GM19099 (cell line): ENCODE data around the gene SPTBN1.

Experiments
- POLR2A ChIP-seq: IDR thresholded peaks from 3 replicates; pipeline ENCODE4 v1.6.1; 2011; ENCODE audit warnings: low read depth; ENCODE audit not compliant: insufficient read length; ENCODE audit errors: extremely low read depth

The SPTBN1 gene

DNA sequence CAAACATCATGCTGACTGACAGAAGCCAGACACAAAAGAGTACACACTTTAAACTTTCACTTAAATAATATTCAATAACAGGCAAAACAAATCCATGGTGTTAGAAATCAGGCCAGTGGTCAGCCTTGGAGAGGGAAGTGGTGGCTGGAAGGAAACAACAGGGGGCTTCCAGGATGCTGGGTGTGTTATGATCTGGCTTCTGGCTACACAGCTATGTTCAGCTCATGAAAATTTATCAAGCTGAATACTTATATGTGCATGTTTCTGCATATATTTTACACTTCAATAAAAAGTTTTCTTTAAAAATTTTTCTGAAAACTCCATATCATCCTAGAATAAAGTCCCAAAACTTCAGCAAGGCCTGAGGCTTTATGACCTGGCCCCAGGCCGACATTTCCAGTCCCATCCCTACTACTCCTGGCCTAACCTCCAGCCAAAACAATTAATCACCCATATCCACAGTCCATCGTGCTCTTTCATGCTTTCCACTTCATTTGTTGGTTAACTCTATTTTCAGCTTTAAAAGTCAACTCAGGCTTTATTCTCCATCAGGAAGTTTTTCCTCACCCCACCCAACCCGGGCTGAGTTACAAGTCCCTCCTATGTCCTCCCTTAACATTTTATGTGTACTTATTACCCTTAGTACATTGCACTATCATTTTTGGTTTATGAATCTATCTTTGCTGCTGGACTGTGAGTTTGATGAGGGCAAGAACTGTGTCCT is 27.9 kb upstream of the SPTBN1 start:
- no peak for TF ChIP-seq POLR2A

DNA sequence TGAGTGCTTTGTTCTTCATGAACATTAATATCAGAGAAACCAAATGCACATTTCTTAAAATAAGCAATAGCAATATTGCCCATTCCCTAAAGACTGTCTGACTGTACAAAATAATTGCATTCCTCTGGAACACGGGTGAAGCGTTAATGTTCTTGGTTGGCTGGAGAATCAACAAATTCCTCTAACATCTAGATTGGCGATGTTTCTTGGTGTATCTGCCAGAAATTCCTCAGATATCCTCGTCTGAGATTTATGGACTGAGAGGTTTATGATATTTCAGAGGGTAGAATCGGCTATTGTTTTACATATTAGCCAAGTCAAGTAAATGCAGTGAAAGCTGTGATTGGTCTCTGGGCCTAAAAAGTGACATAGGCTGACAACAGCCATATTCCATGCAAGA is 27.1 kb upstream of the SPTBN1 start:
- TF ChIP-seq POLR2A: no peak

DNA sequence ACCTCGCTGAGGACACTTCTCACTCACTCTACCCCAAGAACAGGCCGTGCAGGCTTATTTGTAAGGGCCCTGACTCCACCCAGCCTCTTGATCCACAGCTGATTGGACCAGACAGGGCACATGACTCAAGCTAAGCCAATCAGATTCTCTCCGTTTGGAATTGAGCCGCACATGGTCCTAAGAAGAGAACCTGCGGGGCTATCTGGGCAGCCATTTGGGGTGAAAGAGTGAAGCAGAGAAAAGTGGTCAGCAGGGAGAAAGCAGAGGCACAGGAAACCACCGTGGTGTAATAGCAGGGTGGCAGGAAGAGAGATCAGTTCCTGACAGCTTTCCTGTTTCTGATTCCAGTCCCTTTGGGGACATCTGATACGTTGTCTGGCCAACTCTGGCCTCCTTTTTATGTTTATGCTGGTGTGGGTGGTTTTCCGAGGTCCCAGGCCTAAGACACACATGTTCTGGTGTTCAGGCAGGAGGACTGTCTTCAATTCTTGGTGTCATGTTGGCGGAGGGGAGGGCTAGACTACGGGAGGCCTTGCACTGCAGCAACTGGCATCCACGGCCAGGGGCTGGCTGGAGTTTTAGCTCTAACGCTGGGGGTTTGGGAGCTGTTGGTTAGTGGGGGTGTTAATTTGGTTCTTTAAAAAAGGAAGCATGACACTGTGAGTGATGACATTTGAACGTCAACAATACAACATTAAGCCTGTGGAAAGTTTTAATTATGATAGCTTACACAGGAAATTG is 26.1 kb upstream of the SPTBN1 start:
- no peak for TF ChIP-seq POLR2A

DNA sequence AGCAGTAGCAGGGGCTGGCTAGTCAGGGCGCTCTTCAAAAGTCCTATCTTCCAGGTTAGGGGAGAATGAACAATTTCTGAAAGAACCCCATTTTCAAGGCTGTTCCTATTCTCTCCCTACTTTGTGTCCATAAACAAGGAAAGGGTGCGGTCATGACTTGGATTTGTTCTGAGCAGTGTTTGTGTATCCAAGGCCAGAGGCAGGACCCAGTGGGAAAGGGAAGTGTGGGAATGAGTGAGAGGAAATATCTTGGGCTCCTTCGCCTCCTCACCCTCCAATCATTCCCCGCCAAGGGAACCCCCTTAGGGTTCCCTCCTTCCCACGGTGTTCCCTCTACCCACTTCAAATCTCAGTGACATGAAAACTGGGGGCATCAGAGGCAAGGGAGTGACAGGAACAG is 25.5 kb upstream of the SPTBN1 start:
- no peak for TF ChIP-seq POLR2A

DNA sequence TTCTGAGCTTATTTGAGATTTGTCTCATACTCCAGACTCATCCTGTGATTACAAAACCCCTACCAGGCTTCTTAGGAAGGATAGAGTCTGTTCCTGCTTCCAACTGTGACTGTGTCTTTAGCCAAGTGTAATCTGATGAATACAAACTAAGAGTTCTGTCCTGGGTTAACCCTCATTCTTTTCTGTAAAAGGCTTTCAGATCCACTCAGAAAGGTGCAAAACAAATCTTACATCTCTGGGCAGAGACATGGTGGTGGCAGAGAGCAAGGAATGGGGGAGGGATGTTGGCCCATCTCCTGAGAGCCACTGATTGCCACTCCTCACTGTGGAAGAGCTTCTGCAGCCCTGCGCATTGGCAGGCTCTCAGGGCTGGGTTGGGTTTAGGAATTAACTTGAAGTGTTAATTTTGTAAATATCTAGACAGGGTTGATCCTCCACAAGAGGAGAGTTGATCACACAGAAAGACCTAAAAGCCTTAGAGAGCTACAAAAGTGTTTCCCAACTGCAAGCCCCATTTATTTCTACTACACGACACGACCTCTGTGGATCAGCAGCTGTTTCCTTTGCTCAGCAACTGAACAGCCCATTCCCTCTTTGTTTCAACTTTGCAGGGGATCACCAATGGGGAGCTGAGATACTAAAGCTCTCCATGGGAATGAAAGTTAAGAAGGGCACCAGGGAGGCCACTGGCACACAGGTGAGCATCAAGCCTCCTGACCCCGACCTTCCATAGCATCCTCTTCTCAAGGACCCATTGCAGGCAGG is 23.7 kb upstream of the SPTBN1 start:
- TF ChIP-seq POLR2A: no peak

DNA sequence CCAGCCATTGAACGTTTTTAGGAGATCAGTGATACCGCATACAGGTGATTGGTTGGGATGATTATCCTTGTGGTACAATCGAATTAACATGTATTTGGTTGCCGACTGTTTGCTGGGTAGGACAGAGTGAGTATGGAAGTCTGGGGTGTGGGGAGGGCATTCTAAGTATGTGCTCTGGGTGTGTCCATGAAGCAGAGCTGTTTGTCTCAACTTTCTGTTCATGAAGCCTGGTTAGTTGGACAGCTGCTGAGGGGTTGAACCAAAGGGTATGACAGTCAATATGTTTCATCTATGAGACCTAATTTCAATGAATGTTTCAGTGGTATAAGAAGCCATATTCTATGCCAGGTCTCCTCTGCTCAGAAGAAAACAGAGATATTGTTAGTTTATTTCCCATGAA is 21.9 kb upstream of the SPTBN1 start:
- no peak for TF ChIP-seq POLR2A

DNA sequence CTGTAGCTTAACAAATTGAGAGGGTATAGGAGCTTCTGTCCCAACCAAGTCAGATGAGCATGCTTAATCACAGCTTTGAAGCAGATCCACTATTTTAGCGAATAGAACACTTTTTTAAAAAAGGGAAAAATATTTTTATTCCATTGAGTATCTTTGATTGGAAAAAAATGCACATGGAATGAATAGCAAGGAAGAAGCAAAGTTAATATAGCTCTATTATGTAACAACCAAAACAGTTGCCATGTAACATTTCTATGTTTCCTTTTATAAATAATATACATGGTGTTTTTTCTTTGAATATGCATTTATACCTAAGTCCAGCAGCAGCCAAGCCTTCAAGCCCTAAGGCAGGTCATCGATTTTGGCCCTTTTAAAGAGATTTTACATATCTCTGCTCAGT is 21.4 kb upstream of the SPTBN1 start:
- no peak for TF ChIP-seq POLR2A

DNA sequence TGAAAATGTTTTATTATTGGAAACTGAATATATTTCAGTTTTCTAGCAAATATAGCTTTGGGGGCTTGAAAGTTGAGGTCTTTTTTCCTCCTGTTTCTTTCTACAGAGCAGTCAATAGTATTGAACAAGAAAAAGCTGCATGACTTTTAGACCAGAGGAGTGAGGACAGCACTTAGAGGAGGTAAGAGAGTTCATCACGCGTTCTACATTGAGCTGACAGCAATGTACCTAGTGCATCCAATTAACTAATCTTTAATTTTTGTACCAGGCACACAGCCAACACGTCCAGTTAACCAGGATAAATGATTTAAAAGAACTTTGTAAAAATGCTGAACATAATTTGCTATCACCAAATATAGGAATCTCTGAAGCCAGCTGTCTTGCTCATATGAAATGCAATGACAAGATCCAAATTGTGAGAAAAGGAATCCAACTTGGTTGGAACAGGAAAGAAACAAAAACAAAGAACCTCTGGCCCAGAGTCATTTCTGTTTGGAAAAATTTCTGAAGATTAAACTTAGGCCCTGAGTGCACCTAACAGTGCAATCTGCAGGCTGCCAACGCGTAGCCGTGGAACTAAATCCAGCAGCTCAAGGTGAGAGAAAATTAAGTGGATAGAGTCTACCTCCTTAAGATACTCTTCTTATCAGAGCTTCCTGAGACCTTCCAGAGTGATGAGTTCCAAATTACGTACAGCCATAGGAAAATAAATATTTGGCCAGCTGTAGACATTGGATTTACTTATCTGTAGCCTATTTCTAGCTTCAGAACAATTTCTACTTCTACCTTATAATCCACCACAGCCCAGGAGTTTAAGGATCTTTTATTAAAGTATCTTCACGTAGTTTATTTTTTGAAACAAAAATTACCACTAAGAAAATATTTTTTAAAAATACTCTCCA is 20.6 kb upstream of the SPTBN1 start:
- no peak for TF ChIP-seq POLR2A

DNA sequence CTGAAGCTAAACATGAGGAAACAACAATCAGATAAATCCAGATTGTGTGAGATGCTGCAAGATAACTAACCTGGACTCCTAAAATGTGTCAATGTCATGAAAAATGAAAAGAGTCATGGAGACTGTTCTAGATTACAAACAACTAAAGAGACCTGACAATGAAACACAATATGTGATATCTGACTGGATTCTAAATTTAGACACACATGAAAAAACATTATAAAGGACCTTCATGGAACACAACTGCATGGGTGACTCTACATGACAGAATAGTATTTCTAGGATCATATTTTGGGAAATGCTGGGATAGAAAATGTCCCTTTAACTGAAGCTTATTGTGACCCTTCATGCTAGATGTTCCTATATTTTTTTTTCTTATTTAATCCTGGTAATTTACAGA is 18.5 kb upstream of the SPTBN1 start:
- TF ChIP-seq POLR2A: no peak

DNA sequence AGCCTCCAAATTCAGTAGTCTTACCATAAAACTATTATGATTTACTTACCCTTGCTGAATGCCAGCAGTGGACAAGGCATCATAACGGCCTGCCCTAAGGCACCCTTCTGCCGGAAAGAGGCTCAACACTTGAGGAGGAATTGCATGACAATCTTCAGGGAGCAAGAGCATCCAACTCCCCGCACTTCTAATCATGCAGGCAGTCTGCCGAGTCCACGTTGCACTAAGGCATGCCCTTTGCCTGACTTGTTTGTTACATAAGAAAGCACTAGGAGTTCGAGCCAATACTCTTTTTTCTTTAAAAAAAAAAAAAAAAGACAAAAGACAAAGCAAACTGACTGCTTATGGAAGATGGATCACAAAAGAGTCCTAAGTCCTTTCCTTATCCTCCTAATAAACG is 17.9 kb upstream of the SPTBN1 start:
- no peak for TF ChIP-seq POLR2A

DNA sequence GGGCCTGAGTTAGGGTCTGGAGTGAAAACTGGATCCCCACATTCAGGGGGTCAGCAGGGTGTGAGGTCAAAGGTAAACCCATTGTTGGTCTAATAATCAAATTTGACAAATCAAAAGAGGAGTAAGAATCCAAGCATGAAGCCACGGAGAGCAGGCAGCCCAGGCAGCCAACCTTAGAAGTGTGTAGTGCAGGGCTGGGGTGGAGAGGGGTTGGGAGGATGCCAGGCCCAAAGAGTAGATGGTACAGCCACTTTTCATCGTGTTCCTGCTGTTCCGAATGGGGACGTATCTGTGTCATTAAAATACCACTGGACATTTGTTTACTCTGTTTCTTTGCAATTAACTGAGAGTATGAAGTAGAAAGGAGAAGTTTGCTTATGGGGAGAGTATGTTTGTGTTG is 16.5 kb upstream of the SPTBN1 start:
- TF ChIP-seq POLR2A: no peak

DNA sequence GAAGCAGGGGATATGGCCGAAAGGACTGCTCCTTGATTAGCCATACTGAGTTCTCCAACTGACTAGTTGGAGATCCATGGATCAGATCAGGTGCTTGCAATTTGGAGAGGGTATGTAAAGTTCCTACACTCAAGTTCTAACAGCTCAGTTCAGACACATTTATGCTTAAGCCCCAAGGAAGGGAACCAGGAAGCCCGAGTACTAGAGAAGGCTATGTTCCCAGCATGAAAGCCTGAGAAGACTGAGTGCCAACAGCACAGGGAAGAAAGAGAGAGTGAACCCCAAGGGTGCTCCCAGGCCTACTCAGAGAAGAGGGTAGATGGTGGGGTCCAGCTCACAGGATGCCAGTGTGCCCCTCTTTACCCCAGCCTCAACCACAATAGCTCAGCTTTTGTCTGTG is 16.1 kb upstream of the SPTBN1 start:
- no peak for TF ChIP-seq POLR2A

DNA sequence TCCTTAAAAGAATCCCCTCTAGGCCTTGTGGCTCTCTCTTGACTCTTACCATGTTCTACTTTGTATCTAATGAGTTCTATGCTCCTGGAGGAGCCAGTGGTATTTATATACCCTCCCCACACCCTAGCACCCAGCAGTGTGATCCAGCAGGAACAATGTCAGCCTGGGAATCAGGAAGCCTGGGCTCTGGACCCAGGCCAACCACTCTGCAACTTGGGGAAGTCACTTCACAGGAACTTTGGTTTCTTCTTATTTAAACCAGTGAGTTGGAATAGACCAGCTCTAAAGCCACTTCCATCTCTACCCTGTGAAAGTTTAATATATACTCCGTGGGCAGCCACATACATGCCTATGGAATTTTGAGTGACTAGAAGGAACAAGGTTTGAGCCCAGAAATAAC is 11.6 kb upstream of the SPTBN1 start:
- TF ChIP-seq POLR2A: no peak

DNA sequence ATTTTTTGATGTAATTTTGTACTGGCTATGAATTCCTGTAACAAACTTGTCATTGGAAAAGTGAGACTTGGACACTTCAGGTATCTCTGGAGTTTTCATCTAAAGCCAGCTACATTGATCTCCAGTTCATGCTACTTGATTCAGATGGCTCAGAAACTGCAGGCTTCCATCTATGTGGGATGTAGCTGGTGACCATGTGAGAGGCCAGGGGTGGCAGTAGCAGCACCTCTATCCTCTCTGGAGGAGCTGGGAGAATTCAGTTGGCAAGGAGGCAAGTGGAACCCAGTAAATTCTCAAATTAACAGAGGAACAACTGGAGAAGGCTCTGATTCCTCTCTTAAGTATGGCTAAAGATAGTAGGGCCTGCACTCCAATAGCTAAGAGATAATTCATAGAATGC is 10.0 kb upstream of the SPTBN1 start:
- no peak for TF ChIP-seq POLR2A

DNA sequence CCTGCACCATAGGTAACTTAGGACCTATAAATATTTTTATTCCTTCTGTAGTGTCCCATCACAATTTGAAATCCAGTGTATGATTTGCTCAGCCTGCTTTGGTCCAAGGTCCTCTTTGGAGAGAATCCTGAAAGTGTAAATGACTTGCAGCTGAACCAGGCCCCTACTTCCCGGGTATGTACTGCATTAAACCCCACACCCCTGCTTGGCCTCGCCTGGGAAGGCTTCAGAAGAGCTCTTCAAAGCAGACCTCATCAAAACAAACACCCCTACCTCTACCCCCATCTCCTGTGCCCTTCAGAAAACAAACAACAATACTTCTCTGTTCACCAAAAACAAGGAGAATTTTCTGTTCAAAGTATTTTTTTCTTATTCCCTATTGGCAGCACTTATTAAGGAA is 9.5 kb upstream of the SPTBN1 start:
- no peak for TF ChIP-seq POLR2A
